Measurements from ENCODE around the gene DOCK3.

- TF ChIP-seq CTCF (conservative IDR thresholded peaks at IDR 0.05; ENCODE audit: low read depth, low read length) = no peak
- TF ChIP-seq EZH2 (IDR thresholded peaks at IDR 0.05; ENCODE audit: low read length, unreplicated experiment) = no peak
Observed at GRCh38 chr3:51374456-51374855, 699.7 kb downstream of the DOCK3 start.

Data from PC-3 (cell line).